GM23338 (cell line): ENCODE data around the gene JPH4. TPM values are rescaled to one million over a fixed set of nuclear protein-coding genes. Genes with fewer than 3 reads are reported as not detected.
A peak's percentile ranks its signal among the peaks of the same experiment; 100 is the strongest.

ENCODE experiments used
- ATAC-seq: fragments of 200-7000 bp; cut with Tn5 transposase; 3 replicates; pipeline ENCODE4 v1.9.1; 2020
- DNase-seq: peaks from one replicate; pipeline ENCODE4 v3.0.0-alpha.2; 2015; ENCODE audit warnings: low spot score
- H2AFZ ChIP-seq: fragments of 200-600 bp; sonication (generic); 2 replicates; pipeline ENCODE4 v1.8.0; 2016; ENCODE audit warnings: antibody characterized with exemption, mild to moderate bottlenecking, moderate library complexity
- H3F3A ChIP-seq: fragments of 200-600 bp; sonication (generic); replicated peaks from 2 replicates; pipeline ENCODE4 v1.8.0; 2017; ENCODE audit warnings: antibody characterized with exemption, mixed run types, low read depth
- H3K27ac ChIP-seq: fragments of 200-600 bp; sonication (generic); 2 replicates; pipeline ENCODE4 v1.6.1; 2016; ENCODE audit warnings: low read depth
- H3K27me3 ChIP-seq: fragments of 200-600 bp; sonication (generic); 2 replicates; pipeline ENCODE4 v1.8.0; 2016; ENCODE audit warnings: mild to moderate bottlenecking, mixed run types, moderate library complexity; ENCODE audit not compliant: insufficient read depth
- H3K36me3 ChIP-seq: fragments of 200-600 bp; sonication (generic); 2 replicates; pipeline ENCODE4 v1.8.0; 2016; ENCODE audit warnings: mild to moderate bottlenecking; ENCODE audit not compliant: insufficient read depth
- H3K4me1 ChIP-seq: fragments of 200-600 bp; sonication (generic); 2 replicates; pipeline ENCODE4 v1.8.0; 2016; ENCODE audit warnings: mild to moderate bottlenecking, moderate library complexity; ENCODE audit not compliant: insufficient read depth
- H3K4me2 ChIP-seq: fragments of 200-600 bp; sonication (generic); 2 replicates; pipeline ENCODE4 v1.7.1; 2017; ENCODE audit warnings: mixed run types
- H3K4me3 ChIP-seq: fragments of 200-600 bp; sonication (generic); 2 replicates; pipeline ENCODE4 v1.6.1; 2016; ENCODE audit warnings: mixed run types
- H3K79me2 ChIP-seq: fragments of 200-600 bp; sonication (generic); replicated peaks from 2 replicates; pipeline ENCODE4 v1.8.0; 2017; ENCODE audit warnings: mild to moderate bottlenecking; ENCODE audit not compliant: insufficient read depth
- H3K9me2 ChIP-seq: fragments of 200-600 bp; sonication (generic); 2 replicates; pipeline ENCODE4 v1.8.0; 2017; ENCODE audit not compliant: insufficient read depth
- H4K20me1 ChIP-seq: fragments of 200-600 bp; sonication (generic); replicated peaks from 2 replicates; pipeline ENCODE4 v1.8.0; 2017; ENCODE audit warnings: mild to moderate bottlenecking; ENCODE audit not compliant: insufficient read depth
- H3K27ac Mint-ChIP-seq: 2 replicates; pipeline ENCODE4 v1.8.0; 2020; ENCODE audit warnings: inconsistent platforms, mild to moderate bottlenecking, moderate library complexity, mixed read lengths
- H3K27me3 Mint-ChIP-seq: 3 replicates; pipeline ENCODE4 v1.8.0; 2022; ENCODE audit warnings: low read depth, mild to moderate bottlenecking, moderate library complexity, mixed read lengths, inconsistent platforms; ENCODE audit not compliant: insufficient read depth, poor library complexity
- H3K36me3 Mint-ChIP-seq: 3 replicates; pipeline ENCODE4 v1.8.0; 2021; ENCODE audit warnings: low read depth, mild to moderate bottlenecking, inconsistent platforms, moderate library complexity, mixed read lengths
- H3K4me1 Mint-ChIP-seq: 3 replicates; pipeline ENCODE4 v1.8.0; 2020; ENCODE audit warnings: mild to moderate bottlenecking, inconsistent platforms, mixed read lengths
- H3K4me3 Mint-ChIP-seq: 3 replicates; pipeline ENCODE4 v1.8.0; 2021; ENCODE audit warnings: moderate library complexity, mild to moderate bottlenecking, inconsistent platforms, mixed read lengths
- H3K9me3 Mint-ChIP-seq: 3 replicates; pipeline ENCODE4 v1.8.0; 2020; ENCODE audit warnings: moderate library complexity, mild to moderate bottlenecking, inconsistent platforms, mixed read lengths
- CREB1 ChIP-seq: fragments of 250-450 bp; sonication (Bioruptor Pico); IDR thresholded peaks from 2 replicates; pipeline ENCODE4 v1.5.0; 2020; ENCODE audit warnings: low read depth, mild to moderate bottlenecking, moderate library complexity
- CTCF ChIP-seq, 2 experiments: fragments of 200-600 bp in 1 of 2; sonication (generic) in 1 of 2; conservative IDR thresholded peaks; 2 replicates each; pipeline versions ENCODE4 v1.5.1 to v1.6.1; 2016 to 2017; ENCODE audit warnings: antibody characterized with exemption in 2 of 2, low read depth in 2 of 2, mild to moderate bottlenecking in 2 of 2, moderate library complexity in 1 of 2
- ETS1 ChIP-seq: IDR thresholded peaks from 2 replicates; pipeline ENCODE4 v1.6.1; 2016; ENCODE audit warnings: antibody characterized with exemption
- EZH2 ChIP-seq: fragments of 200-600 bp; sonication (generic); IDR thresholded peaks from one replicate; pipeline ENCODE4 v1.8.0; 2017; ENCODE audit warnings: antibody characterized with exemption, mild to moderate bottlenecking, low read depth; ENCODE audit not compliant: unreplicated experiment
- EZH2phosphoT487 ChIP-seq: fragments of 200-600 bp; sonication (generic); IDR thresholded peaks from one replicate; pipeline ENCODE4 v1.8.1; 2018; ENCODE audit warnings: antibody characterized with exemption; ENCODE audit not compliant: unreplicated experiment
- NANOG ChIP-seq: IDR thresholded peaks from 2 replicates; pipeline ENCODE4 v1.6.1; 2016; ENCODE audit warnings: antibody characterized with exemption, borderline replicate concordance
- POLR2AphosphoS5 ChIP-seq: IDR thresholded peaks from 2 replicates; pipeline ENCODE4 v1.6.1; 2016; ENCODE audit warnings: antibody characterized with exemption, low read depth
- REST ChIP-seq: IDR thresholded peaks from one replicate; pipeline ENCODE4 v1.6.1; 2018; ENCODE audit warnings: antibody characterized with exemption; ENCODE audit not compliant: unreplicated experiment
- STAT1 ChIP-seq: IDR thresholded peaks from one replicate; pipeline ENCODE4 v1.6.1; 2016; ENCODE audit warnings: antibody characterized with exemption; ENCODE audit not compliant: unreplicated experiment
- ZNF114 ChIP-seq: fragments of 250-450 bp; sonication (Bioruptor Pico); IDR thresholded peaks from 2 replicates; pipeline ENCODE4 v1.5.0; 2020; ENCODE audit warnings: mild to moderate bottlenecking, moderate library complexity
- ZNF331 ChIP-seq: fragments of 250-450 bp; sonication (Bioruptor Pico); IDR thresholded peaks from 2 replicates; pipeline ENCODE4 v1.5.0; 2020; ENCODE audit warnings: low read depth, mild to moderate bottlenecking, moderate library complexity
- ZNF462 ChIP-seq: fragments of 250-450 bp; sonication (Bioruptor Pico); IDR thresholded peaks from 2 replicates; pipeline ENCODE4 v1.5.0; 2020; ENCODE audit warnings: mild to moderate bottlenecking, moderate library complexity
- polyA plus RNA-seq: library from polyadenylated mRNA; unstranded; fragments of >200 nt; fragmentation: Nextera tagmentation; extraction: Ambion mirVana; gene quantifications from 2 replicates; pipeline ENCODE4 v1.2.1, GENCODE V29; 2016
- total RNA-seq: library from RNA; depleted of rRNA; stranded (reverse); fragments of >200 nt; shearing (Covaris generic); gene quantifications from 2 replicates; pipeline ENCODE4 v1.2.3, GENCODE V29; 2014

Gene JPH4
- total and polyA plus RNA-seq, 2 experiments from 2014 or later, result 11.0 to 29.9 TPM

- TF ChIP-seq EZH2, result no peak
- no peak for TF ChIP-seq EZH2phosphoT487
- no peak for TF ChIP-seq ZNF331 (CRISPR knock-in tag)
- TF ChIP-seq POLR2AphosphoS5, result no peak
- TF ChIP-seq ZNF114 (CRISPR knock-in tag), result no peak
Observed at GRCh38 chr14:23580152-23580926, 1.7 kb upstream of the JPH4 start (continued).

- peaks cover 30% of the 10 kb centered on the region for H3K27me3 Mint-ChIP-seq
- H3K4me3 Mint-ChIP-seq, result no peak overlapping the region; the same call in 2 of the 3 replicates
- no peak overlapping the region for H2AFZ ChIP-seq
- H3K36me3 Mint-ChIP-seq, result peaks cover 10% of the 10 kb centered on the region
- no peaks in the 10 kb centered on the region for H3K36me3 ChIP-seq
- H3K9me2 ChIP-seq, result no peaks in the 10 kb centered on the region
- peaks cover 8% of the 10 kb centered on the region for H4K20me1 ChIP-seq
- no peak overlapping the region for H3K27ac Mint-ChIP-seq
- H3F3A ChIP-seq, result peaks cover 15% of the 10 kb centered on the region; the same call in 1 of the 2 replicates
- peaks cover 22% of the 10 kb centered on the region for H3K4me1 Mint-ChIP-seq
- peak overlapping the region; percentile 90; the same call in 1 of the 2 replicates for H3K4me3 ChIP-seq
- DNase-seq (no peak), ATAC-seq (no peak)
- no peak overlapping the region for H3K27ac ChIP-seq
- peaks cover 5% of the 10 kb centered on the region; the same call in 1 of the 2 replicates for H3K79me2 ChIP-seq
- peaks cover 15% of the 10 kb centered on the region for H3K4me1 ChIP-seq
- H3K27me3 ChIP-seq, result peaks cover 27% of the 10 kb centered on the region
- peak overlapping the region; percentile 98 for H3K4me2 ChIP-seq
- H3K9me3 Mint-ChIP-seq, result peaks cover 12% of the 10 kb centered on the region
- TF ChIP-seq EZH2phosphoT487, result no peak
- TF ChIP-seq ZNF331 (CRISPR knock-in tag), result no peak
- no peak for TF ChIP-seq ZNF462
- TF ChIP-seq ETS1, result no peak
- TF ChIP-seq CREB1 (CRISPR knock-in tag), result no peak
- no peak for TF ChIP-seq NANOG
- TF ChIP-seq CTCF (conservative IDR thresholded peaks at IDR 0.05; ENCODE audit: low read depth in 2 of 2), result no peak
- no peak for TF ChIP-seq REST
- TF ChIP-seq STAT1, result no peak
Observed at GRCh38 chr14:23579739-23580138, 1.1 kb upstream of the JPH4 start.
